GM23338 (cell line): ENCODE results near the gene INPP4B. TPM values are rescaled to one million over a fixed set of nuclear protein-coding genes. Genes with fewer than 3 reads are reported as not detected.

Source experiments
- ATAC-seq: fragments of 200-7000 bp; cut with Tn5 transposase; 3 replicates; pipeline ENCODE4 v1.9.1; 2020
- DNase-seq: peaks from one replicate; pipeline ENCODE4 v3.0.0-alpha.2; 2015; ENCODE audit warnings: low spot score
- H2AFZ ChIP-seq: fragments of 200-600 bp; sonication (generic); 2 replicates; pipeline ENCODE4 v1.8.0; 2016; ENCODE audit warnings: antibody characterized with exemption, mild to moderate bottlenecking, moderate library complexity
- H3F3A ChIP-seq: fragments of 200-600 bp; sonication (generic); replicated peaks from 2 replicates; pipeline ENCODE4 v1.8.0; 2017; ENCODE audit warnings: antibody characterized with exemption, mixed run types, low read depth
- H3K27ac ChIP-seq: fragments of 200-600 bp; sonication (generic); 2 replicates; pipeline ENCODE4 v1.6.1; 2016; ENCODE audit warnings: low read depth
- H3K27me3 ChIP-seq: fragments of 200-600 bp; sonication (generic); 2 replicates; pipeline ENCODE4 v1.8.0; 2016; ENCODE audit warnings: mild to moderate bottlenecking, mixed run types, moderate library complexity; ENCODE audit not compliant: insufficient read depth
- H3K36me3 ChIP-seq: fragments of 200-600 bp; sonication (generic); 2 replicates; pipeline ENCODE4 v1.8.0; 2016; ENCODE audit warnings: mild to moderate bottlenecking; ENCODE audit not compliant: insufficient read depth
- H3K4me1 ChIP-seq: fragments of 200-600 bp; sonication (generic); 2 replicates; pipeline ENCODE4 v1.8.0; 2016; ENCODE audit warnings: mild to moderate bottlenecking, moderate library complexity; ENCODE audit not compliant: insufficient read depth
- H3K4me2 ChIP-seq: fragments of 200-600 bp; sonication (generic); 2 replicates; pipeline ENCODE4 v1.7.1; 2017; ENCODE audit warnings: mixed run types
- H3K4me3 ChIP-seq: fragments of 200-600 bp; sonication (generic); 2 replicates; pipeline ENCODE4 v1.6.1; 2016; ENCODE audit warnings: mixed run types
- H3K79me2 ChIP-seq: fragments of 200-600 bp; sonication (generic); replicated peaks from 2 replicates; pipeline ENCODE4 v1.8.0; 2017; ENCODE audit warnings: mild to moderate bottlenecking; ENCODE audit not compliant: insufficient read depth
- H3K9me2 ChIP-seq: fragments of 200-600 bp; sonication (generic); 2 replicates; pipeline ENCODE4 v1.8.0; 2017; ENCODE audit not compliant: insufficient read depth
- H4K20me1 ChIP-seq: fragments of 200-600 bp; sonication (generic); replicated peaks from 2 replicates; pipeline ENCODE4 v1.8.0; 2017; ENCODE audit warnings: mild to moderate bottlenecking; ENCODE audit not compliant: insufficient read depth
- H3K27ac Mint-ChIP-seq: 2 replicates; pipeline ENCODE4 v1.8.0; 2020; ENCODE audit warnings: inconsistent platforms, mild to moderate bottlenecking, moderate library complexity, mixed read lengths
- H3K27me3 Mint-ChIP-seq: 3 replicates; pipeline ENCODE4 v1.8.0; 2022; ENCODE audit warnings: low read depth, mild to moderate bottlenecking, moderate library complexity, mixed read lengths, inconsistent platforms; ENCODE audit not compliant: insufficient read depth, poor library complexity
- H3K36me3 Mint-ChIP-seq: 3 replicates; pipeline ENCODE4 v1.8.0; 2021; ENCODE audit warnings: low read depth, mild to moderate bottlenecking, inconsistent platforms, moderate library complexity, mixed read lengths
- H3K4me1 Mint-ChIP-seq: 3 replicates; pipeline ENCODE4 v1.8.0; 2020; ENCODE audit warnings: mild to moderate bottlenecking, inconsistent platforms, mixed read lengths
- H3K4me3 Mint-ChIP-seq: 3 replicates; pipeline ENCODE4 v1.8.0; 2021; ENCODE audit warnings: moderate library complexity, mild to moderate bottlenecking, inconsistent platforms, mixed read lengths
- H3K9me3 Mint-ChIP-seq: 3 replicates; pipeline ENCODE4 v1.8.0; 2020; ENCODE audit warnings: moderate library complexity, mild to moderate bottlenecking, inconsistent platforms, mixed read lengths
- CREB1 ChIP-seq: fragments of 250-450 bp; sonication (Bioruptor Pico); IDR thresholded peaks from 2 replicates; pipeline ENCODE4 v1.5.0; 2020; ENCODE audit warnings: low read depth, mild to moderate bottlenecking, moderate library complexity
- CTCF ChIP-seq, 2 experiments: fragments of 200-600 bp in 1 of 2; sonication (generic) in 1 of 2; conservative IDR thresholded peaks; 2 replicates each; pipeline versions ENCODE4 v1.5.1 to v1.6.1; 2016 to 2017; ENCODE audit warnings: antibody characterized with exemption in 2 of 2, low read depth in 2 of 2, mild to moderate bottlenecking in 2 of 2, moderate library complexity in 1 of 2
- EZH2phosphoT487 ChIP-seq: fragments of 200-600 bp; sonication (generic); IDR thresholded peaks from one replicate; pipeline ENCODE4 v1.8.1; 2018; ENCODE audit warnings: antibody characterized with exemption; ENCODE audit not compliant: unreplicated experiment
- NANOG ChIP-seq: IDR thresholded peaks from 2 replicates; pipeline ENCODE4 v1.6.1; 2016; ENCODE audit warnings: antibody characterized with exemption, borderline replicate concordance
- POLR2AphosphoS5 ChIP-seq: IDR thresholded peaks from 2 replicates; pipeline ENCODE4 v1.6.1; 2016; ENCODE audit warnings: antibody characterized with exemption, low read depth
- REST ChIP-seq: IDR thresholded peaks from one replicate; pipeline ENCODE4 v1.6.1; 2018; ENCODE audit warnings: antibody characterized with exemption; ENCODE audit not compliant: unreplicated experiment
- STAT1 ChIP-seq: IDR thresholded peaks from one replicate; pipeline ENCODE4 v1.6.1; 2016; ENCODE audit warnings: antibody characterized with exemption; ENCODE audit not compliant: unreplicated experiment
- ZNF114 ChIP-seq: fragments of 250-450 bp; sonication (Bioruptor Pico); IDR thresholded peaks from 2 replicates; pipeline ENCODE4 v1.5.0; 2020; ENCODE audit warnings: mild to moderate bottlenecking, moderate library complexity
- ZNF331 ChIP-seq: fragments of 250-450 bp; sonication (Bioruptor Pico); IDR thresholded peaks from 2 replicates; pipeline ENCODE4 v1.5.0; 2020; ENCODE audit warnings: low read depth, mild to moderate bottlenecking, moderate library complexity
- ZNF462 ChIP-seq: fragments of 250-450 bp; sonication (Bioruptor Pico); IDR thresholded peaks from 2 replicates; pipeline ENCODE4 v1.5.0; 2020; ENCODE audit warnings: mild to moderate bottlenecking, moderate library complexity
- polyA plus RNA-seq: library from polyadenylated mRNA; unstranded; fragments of >200 nt; fragmentation: Nextera tagmentation; extraction: Ambion mirVana; gene quantifications from 2 replicates; pipeline ENCODE4 v1.2.1, GENCODE V29; 2016
- total RNA-seq: library from RNA; depleted of rRNA; stranded (reverse); fragments of >200 nt; shearing (Covaris generic); gene quantifications from 2 replicates; pipeline ENCODE4 v1.2.3, GENCODE V29; 2014

The INPP4B gene
- total and polyA plus RNA-seq, 2 experiments from 2014 or later: 0.11 to 0.14 TPM

GRCh38 chr4:142101401-142101800 is 744.7 kb downstream of the INPP4B start:
- ATAC-seq (no peak), DNase-seq (no peak)
- H3K4me2 ChIP-seq: no peak overlapping the region
- Mint-ChIP-seq H3K4me3 (no peak overlapping the region), H3K36me3 (no peaks in the 10 kb centered on the region), H3K27ac (no peak overlapping the region), H3K27me3 (no peaks in the 10 kb centered on the region), H3K4me1 (no peaks in the 10 kb centered on the region), H3K9me3 (no peaks in the 10 kb centered on the region)
- no peaks in the 10 kb centered on the region for H3K79me2 ChIP-seq
- no peak overlapping the region for H3K27ac ChIP-seq
- no peak overlapping the region for H3K4me3 ChIP-seq
- no peaks in the 10 kb centered on the region for H3K36me3 ChIP-seq
- no peak overlapping the region for H2AFZ ChIP-seq
- H3F3A ChIP-seq: no peaks in the 10 kb centered on the region
- no peaks in the 10 kb centered on the region for H4K20me1 ChIP-seq
- TF ChIP-seq NANOG (no peak), ZNF462 (CRISPR knock-in tag) (no peak), REST (no peak), CTCF (conservative IDR thresholded peaks at IDR 0.05; ENCODE audit: low read depth in 2 of 2) (no peak), STAT1 (no peak), POLR2AphosphoS5 (no peak), ZNF114 (no peak), ZNF331 (CRISPR knock-in tag) (no peak), CREB1 (CRISPR knock-in tag) (no peak), EZH2phosphoT487 (no peak)
- no peaks in the 10 kb centered on the region for H3K27me3 ChIP-seq
- no peaks in the 10 kb centered on the region for H3K9me2 ChIP-seq
- no peaks in the 10 kb centered on the region for H3K4me1 ChIP-seq
